Loucy (cell line): Measurements from ENCODE around the gene PSMD7.

ENCODE experiments used
- H2AFZ ChIP-seq: fragments of 200-600 bp; sonication (generic); 2 replicates; pipeline ENCODE4 v1.6.0; 2016; ENCODE audit warnings: antibody characterized with exemption, mild to moderate bottlenecking, low read length, moderate library complexity
- H3F3A ChIP-seq: fragments of 200-600 bp; 2 replicates; pipeline ENCODE4 v1.6.0; 2016; ENCODE audit warnings: antibody characterized with exemption, low read depth, mild to moderate bottlenecking
- H3K27me3 ChIP-seq: fragments of 200-600 bp; sonication (generic); 2 replicates; pipeline ENCODE4 v1.6.1; 2014; ENCODE audit warnings: low read length, mild to moderate bottlenecking; ENCODE audit not compliant: insufficient read depth, poor library complexity, severe bottlenecking
- H3K36me3 ChIP-seq: fragments of 200-600 bp; sonication (generic); 2 replicates; pipeline ENCODE4 v1.6.1; 2016; ENCODE audit warnings: low read length; ENCODE audit not compliant: insufficient read depth
- H3K4me1 ChIP-seq: fragments of 200-600 bp; sonication (generic); 2 replicates; pipeline ENCODE4 v1.5.1; 2014; ENCODE audit warnings: low read length, mild to moderate bottlenecking; ENCODE audit not compliant: insufficient read depth, poor library complexity, severe bottlenecking
- H3K4me2 ChIP-seq: fragments of 200-600 bp; sonication (generic); 2 replicates; pipeline ENCODE4 v1.6.0; 2014; ENCODE audit warnings: antibody characterized with exemption, low read length, low read depth, mild to moderate bottlenecking; ENCODE audit not compliant: poor library complexity, severe bottlenecking
- H3K4me3 ChIP-seq: fragments of 200-600 bp; sonication (generic); 2 replicates; pipeline ENCODE4 v1.5.1; 2014; ENCODE audit warnings: low read length, mild to moderate bottlenecking, mixed read lengths; ENCODE audit not compliant: poor library complexity, severe bottlenecking
- H3K79me2 ChIP-seq: fragments of 200-600 bp; sonication (generic); 2 replicates; pipeline ENCODE4 v1.6.1; 2014; ENCODE audit warnings: low read length; ENCODE audit not compliant: insufficient read depth
- H3K9ac ChIP-seq: fragments of 200-600 bp; sonication (generic); 2 replicates; pipeline ENCODE4 v1.6.0; 2014; ENCODE audit warnings: mild to moderate bottlenecking, low read depth, low read length, moderate library complexity; ENCODE audit not compliant: poor library complexity, severe bottlenecking
- H3K9me2 ChIP-seq: fragments of 200-600 bp; sonication (generic); replicated peaks from 2 replicates; pipeline ENCODE4 v1.6.1; 2016; ENCODE audit warnings: low read depth, low read length, mixed read lengths
- H3K9me3 ChIP-seq: fragments of 200-600 bp; sonication (generic); 2 replicates; pipeline ENCODE4 v1.6.1; 2014; ENCODE audit warnings: mild to moderate bottlenecking, antibody characterized with exemption, low read length, low read depth; ENCODE audit not compliant: insufficient read depth
- H4K20me1 ChIP-seq: fragments of 200-600 bp; sonication (generic); 2 replicates; pipeline ENCODE4 v1.6.0; 2014; ENCODE audit warnings: antibody characterized with exemption, low read length, mild to moderate bottlenecking; ENCODE audit not compliant: insufficient read depth, poor library complexity, severe bottlenecking
- EZH2phosphoT487 ChIP-seq: fragments of 200-600 bp; IDR thresholded peaks from 2 replicates; pipeline ENCODE4 v1.6.1; 2018; ENCODE audit warnings: antibody characterized with exemption, mild to moderate bottlenecking, moderate library complexity, borderline replicate concordance
- TF ChIP-seq, protein P1 (sequence below): fragments of 200-600 bp; sonication (generic); conservative IDR thresholded peaks from 2 replicates; pipeline ENCODE4 v1.5.1; 2014; ENCODE audit warnings: mild to moderate bottlenecking, antibody characterized with exemption, low read length

PSMD7 gene

DNA sequence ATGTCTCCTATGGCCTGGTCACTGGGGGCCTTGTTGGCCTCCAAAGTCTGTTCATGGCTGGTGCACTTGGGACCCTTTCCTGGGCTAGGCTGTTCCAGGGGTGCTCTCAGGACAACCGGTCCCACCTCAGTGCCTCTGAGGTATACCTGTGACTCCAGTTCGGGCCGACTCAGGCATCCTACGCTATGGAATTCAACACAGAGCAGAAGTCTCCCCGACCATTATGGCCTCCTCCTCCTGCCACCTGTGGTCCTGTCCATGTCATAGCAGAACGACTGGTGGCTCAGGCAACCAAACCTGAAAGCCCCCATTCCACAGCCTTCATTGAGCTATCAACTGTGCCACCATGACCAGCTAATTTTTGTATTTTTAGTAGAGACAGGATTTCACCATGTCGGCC, 8.5 kb upstream of the PSMD7 start:
- H2AFZ ChIP-seq, result no peak overlapping the region

GRCh38 chr16:74290356-74290755, 6.3 kb upstream of the PSMD7 start:
- H3K27me3 ChIP-seq, result no peaks in the 10 kb centered on the region
- H3K36me3 ChIP-seq, result no peaks in the 10 kb centered on the region
- H2AFZ ChIP-seq, result no peak overlapping the region
- H3F3A ChIP-seq, result no peaks in the 10 kb centered on the region
- H3K9me2 ChIP-seq, result no peaks in the 10 kb centered on the region
- no peak overlapping the region for H3K4me2 ChIP-seq
- no peak for TF ChIP-seq EZH2phosphoT487
- TF ChIP-seq, protein P1, sequence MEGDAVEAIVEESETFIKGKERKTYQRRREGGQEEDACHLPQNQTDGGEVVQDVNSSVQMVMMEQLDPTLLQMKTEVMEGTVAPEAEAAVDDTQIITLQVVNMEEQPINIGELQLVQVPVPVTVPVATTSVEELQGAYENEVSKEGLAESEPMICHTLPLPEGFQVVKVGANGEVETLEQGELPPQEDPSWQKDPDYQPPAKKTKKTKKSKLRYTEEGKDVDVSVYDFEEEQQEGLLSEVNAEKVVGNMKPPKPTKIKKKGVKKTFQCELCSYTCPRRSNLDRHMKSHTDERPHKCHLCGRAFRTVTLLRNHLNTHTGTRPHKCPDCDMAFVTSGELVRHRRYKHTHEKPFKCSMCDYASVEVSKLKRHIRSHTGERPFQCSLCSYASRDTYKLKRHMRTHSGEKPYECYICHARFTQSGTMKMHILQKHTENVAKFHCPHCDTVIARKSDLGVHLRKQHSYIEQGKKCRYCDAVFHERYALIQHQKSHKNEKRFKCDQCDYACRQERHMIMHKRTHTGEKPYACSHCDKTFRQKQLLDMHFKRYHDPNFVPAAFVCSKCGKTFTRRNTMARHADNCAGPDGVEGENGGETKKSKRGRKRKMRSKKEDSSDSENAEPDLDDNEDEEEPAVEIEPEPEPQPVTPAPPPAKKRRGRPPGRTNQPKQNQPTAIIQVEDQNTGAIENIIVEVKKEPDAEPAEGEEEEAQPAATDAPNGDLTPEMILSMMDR, result no peak
- no peaks in the 10 kb centered on the region for H4K20me1 ChIP-seq
- H3K79me2 ChIP-seq, result peaks cover 5% of the 10 kb centered on the region; the same call in 1 of the 2 replicates
- H3K9me3 ChIP-seq, result no peaks in the 10 kb centered on the region
- H3K9ac ChIP-seq, result no peak overlapping the region
- H3K4me1 ChIP-seq, result peaks cover 5% of the 10 kb centered on the region
- H3K4me3 ChIP-seq, result no peak overlapping the region

More for the DNA sequence above, 8.5 kb upstream of the PSMD7 start:
- H3K9ac ChIP-seq, result no peak overlapping the region
- H3K36me3 ChIP-seq, result no peaks in the 10 kb centered on the region
- no peak overlapping the region for H3K4me2 ChIP-seq
- H3K4me1 ChIP-seq, result no peaks in the 10 kb centered on the region
- H3K9me3 ChIP-seq, result peaks cover 5% of the 10 kb centered on the region; the same call in 1 of the 2 replicates
- H3K27me3 ChIP-seq, result peaks cover 7% of the 10 kb centered on the region
- no peaks in the 10 kb centered on the region for H3F3A ChIP-seq
- no peak for TF ChIP-seq EZH2phosphoT487
- TF ChIP-seq, protein P1, result no peak
- no peak overlapping the region for H3K4me3 ChIP-seq
- H4K20me1 ChIP-seq, result no peaks in the 10 kb centered on the region
- H3K9me2 ChIP-seq, result no peaks in the 10 kb centered on the region
- no peaks in the 10 kb centered on the region for H3K79me2 ChIP-seq

- H3K9ac ChIP-seq, result no peak overlapping the region
- H3K9me3 ChIP-seq, result no peaks in the 10 kb centered on the region
- no peaks in the 10 kb centered on the region for H3K36me3 ChIP-seq
- H4K20me1 ChIP-seq, result no peaks in the 10 kb centered on the region
- H3K4me1 ChIP-seq, result peaks cover 10% of the 10 kb centered on the region
- no peak for TF ChIP-seq EZH2phosphoT487
- TF ChIP-seq, protein P1, result no peak
- no peak overlapping the region for H3K4me3 ChIP-seq
- H2AFZ ChIP-seq, result no peak overlapping the region
- no peaks in the 10 kb centered on the region for H3K9me2 ChIP-seq
- H3K79me2 ChIP-seq, result peaks cover 10% of the 10 kb centered on the region
- H3K4me2 ChIP-seq, result no peak overlapping the region
- no peaks in the 10 kb centered on the region for H3F3A ChIP-seq
- no peaks in the 10 kb centered on the region for H3K27me3 ChIP-seq
Measured at GRCh38 chr16:74291176-74291575, 5.4 kb upstream of the PSMD7 start.
